Natural killer cell (primary cell): ENCODE results near the gene PRR12. TPM values are rescaled to one million over a fixed set of nuclear protein-coding genes. Genes with fewer than 3 reads are reported as not detected.

Source experiments
- ATAC-seq, 3 donors: fragments of 150-1000 bp in 2 of 3; fragments of 200-7000 bp in 1 of 3; cut with Tn5 transposase; 1 replicate in 1 of 3; 2 replicates in 2 of 3; pipeline ENCODE4 v1.10.0; 2021; ENCODE audit warnings: mild to moderate bottlenecking in 2 of 3, moderate library complexity in 2 of 3
- DNase-seq, 2 donors: peaks; one replicate each; pipeline versions ENCODE4 v3.0.0 to v3.0.0-alpha.2; 2013 to 2021; ENCODE audit warnings: mixed read lengths in 1 of 2
- H3K27ac ChIP-seq: one replicate; pipeline ENCODE4 v1.5.1; 2013; ENCODE audit warnings: mild to moderate bottlenecking, low read length
- H3K27me3 ChIP-seq: one replicate; pipeline ENCODE4 v1.6.1; 2013; ENCODE audit warnings: low read length; ENCODE audit not compliant: control insufficient read depth, insufficient read depth
- H3K36me3 ChIP-seq: one replicate; pipeline ENCODE4 v1.6.1; 2013; ENCODE audit warnings: low read length; ENCODE audit not compliant: control insufficient read depth, insufficient read depth
- H3K4me1 ChIP-seq: one replicate; pipeline ENCODE4 v1.6.1; 2013; ENCODE audit warnings: low read length; ENCODE audit not compliant: control insufficient read depth, insufficient read depth
- H3K4me3 ChIP-seq: one replicate; pipeline ENCODE4 v1.5.1; 2013; ENCODE audit warnings: low read length
- H3K9me3 ChIP-seq: one replicate; pipeline ENCODE4 v1.6.1; 2013; ENCODE audit warnings: low read length; ENCODE audit not compliant: control insufficient read depth, insufficient read depth
- H3K27ac Mint-ChIP-seq, 2 donors: one replicate each; pipeline ENCODE4 v1.8.0; 2022; ENCODE audit warnings: mild to moderate bottlenecking in 2 of 2, mixed read lengths in 2 of 2, moderate library complexity in 1 of 2
- H3K27me3 Mint-ChIP-seq, 2 donors: one replicate each; pipeline ENCODE4 v1.8.0; 2022; ENCODE audit warnings: low read depth in 2 of 2, mixed read lengths in 2 of 2
- H3K36me3 Mint-ChIP-seq: one replicate; pipeline ENCODE4 v1.8.0; 2022; ENCODE audit warnings: mixed read lengths
- H3K4me1 Mint-ChIP-seq, 2 donors: one replicate each; pipeline ENCODE4 v1.8.0; 2022; ENCODE audit warnings: mixed read lengths in 2 of 2
- H3K4me3 Mint-ChIP-seq: one replicate; pipeline ENCODE4 v1.8.0; 2022; ENCODE audit warnings: mild to moderate bottlenecking, moderate library complexity, mixed read lengths
- H3K9me3 Mint-ChIP-seq, 2 donors: one replicate each; pipeline ENCODE4 v1.8.0; 2022; ENCODE audit warnings: mixed read lengths in 2 of 2
- WGBS: methylation state at CpG from one replicate; pipeline ENCODE4 v1.1.7; 2013; ENCODE audit warnings: missing lambda C conversion rate; ENCODE audit not compliant: insufficient coverage; 5-methylcytosine and 5-hydroxymethylcytosine counted together
- intact Hi-C: fragments of 100-400 bp; cut with micrococcal nuclease; formaldehyde crosslinking; loops from one replicate; pipeline ENCODE4 v1.14.2; 2022
- total RNA-seq, 4 donors: library from RNA; stranded (reverse); fragments of 120-200 nt in 1 of 4; gene quantifications; one replicate each; pipeline versions ENCODE4 v1.2.3 to v1.2.4, GENCODE V29; 2013 to 2022
- TF ChIP-seq, protein P1 (sequence below): fragments of 200-600 bp; IDR thresholded peaks from one replicate; pipeline ENCODE4 v1.8.0; 2022; ENCODE audit warnings: antibody characterized with exemption

PRR12 gene
- total RNA-seq, 3 donors from 2014 or later (not counting 1 experiment from before 2014, with no cell fraction given) = 51.1 to 62.1 (median 56.0) TPM

DNA sequence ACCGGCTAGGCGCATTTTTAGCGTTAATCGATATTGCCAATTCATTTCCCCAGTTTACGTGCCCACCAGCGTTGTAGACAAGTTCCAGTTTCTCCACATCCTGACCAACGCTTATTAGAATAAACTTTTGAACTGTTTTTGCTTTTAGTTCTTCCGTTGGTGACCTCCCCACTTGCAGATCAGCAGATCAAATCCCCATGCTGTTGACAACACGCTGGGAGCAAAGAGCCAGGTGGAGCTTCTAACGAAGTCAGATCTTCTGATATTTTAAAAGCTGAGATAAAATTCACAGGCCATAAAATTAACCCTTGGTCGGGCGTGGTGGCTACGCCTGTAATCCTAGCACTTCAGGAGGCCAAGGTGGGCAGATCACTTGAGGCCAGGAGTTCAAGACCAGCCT lies 41.9 kb upstream of the PRR12 start:
- H3K9me3 ChIP-seq = no peaks in the 10 kb centered on the region
- H3K27ac Mint-ChIP-seq = no peak overlapping the region
- no peak overlapping the region for H3K4me3 Mint-ChIP-seq
- H3K9me3 Mint-ChIP-seq = no peaks in the 10 kb centered on the region
- DNase-seq (peak in 1 of 2 donors; percentile 35), ATAC-seq (no peak)
- no peaks in the 10 kb centered on the region for H3K36me3 ChIP-seq
- no peak overlapping the region for H3K27ac ChIP-seq
- peaks cover 13 to 22% of the 10 kb centered on the region in 2 donors for H3K4me1 Mint-ChIP-seq
- peaks cover 25% of the 10 kb centered on the region for H3K4me1 ChIP-seq
- intact Hi-C loops = no loop called here
- TF ChIP-seq, protein P1, sequence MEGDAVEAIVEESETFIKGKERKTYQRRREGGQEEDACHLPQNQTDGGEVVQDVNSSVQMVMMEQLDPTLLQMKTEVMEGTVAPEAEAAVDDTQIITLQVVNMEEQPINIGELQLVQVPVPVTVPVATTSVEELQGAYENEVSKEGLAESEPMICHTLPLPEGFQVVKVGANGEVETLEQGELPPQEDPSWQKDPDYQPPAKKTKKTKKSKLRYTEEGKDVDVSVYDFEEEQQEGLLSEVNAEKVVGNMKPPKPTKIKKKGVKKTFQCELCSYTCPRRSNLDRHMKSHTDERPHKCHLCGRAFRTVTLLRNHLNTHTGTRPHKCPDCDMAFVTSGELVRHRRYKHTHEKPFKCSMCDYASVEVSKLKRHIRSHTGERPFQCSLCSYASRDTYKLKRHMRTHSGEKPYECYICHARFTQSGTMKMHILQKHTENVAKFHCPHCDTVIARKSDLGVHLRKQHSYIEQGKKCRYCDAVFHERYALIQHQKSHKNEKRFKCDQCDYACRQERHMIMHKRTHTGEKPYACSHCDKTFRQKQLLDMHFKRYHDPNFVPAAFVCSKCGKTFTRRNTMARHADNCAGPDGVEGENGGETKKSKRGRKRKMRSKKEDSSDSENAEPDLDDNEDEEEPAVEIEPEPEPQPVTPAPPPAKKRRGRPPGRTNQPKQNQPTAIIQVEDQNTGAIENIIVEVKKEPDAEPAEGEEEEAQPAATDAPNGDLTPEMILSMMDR = no peak
- H3K4me3 ChIP-seq = no peak overlapping the region
- peaks cover 0 to 2% of the 10 kb centered on the region in 2 donors for H3K27me3 Mint-ChIP-seq
- 47% methylated on average over 13 of the region's 13 CpGs for WGBS
- no peaks in the 10 kb centered on the region for H3K27me3 ChIP-seq
- H3K36me3 Mint-ChIP-seq = no peaks in the 10 kb centered on the region

DNA sequence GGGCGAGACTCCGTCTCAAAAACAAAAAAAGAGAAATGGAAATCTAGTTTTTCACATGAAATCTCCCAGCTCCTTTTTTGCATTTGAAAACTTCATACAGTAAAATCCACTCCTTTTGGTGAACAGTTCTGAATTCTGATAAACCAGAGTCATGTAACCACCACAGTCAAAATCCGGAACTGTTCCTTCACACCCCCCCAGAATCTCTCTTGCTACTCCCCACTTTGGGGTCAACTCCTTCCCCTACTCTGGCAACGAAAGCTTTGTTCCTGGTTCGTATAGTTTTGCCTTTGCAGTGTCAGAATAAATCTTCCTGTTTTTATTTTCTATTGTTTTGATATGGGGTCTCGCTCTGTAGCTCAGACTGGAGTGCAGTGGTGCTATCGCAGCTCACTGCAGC lies 39.5 kb upstream of the PRR12 start:
- Histone ChIP-seq H3K27ac (no peak overlapping the region), H3K9me3 (no peaks in the 10 kb centered on the region), H3K4me3 (no peak overlapping the region), H3K4me1 (peaks cover 41% of the 10 kb centered on the region), H3K36me3 (peaks cover 9% of the 10 kb centered on the region), H3K27me3 (no peaks in the 10 kb centered on the region)
- no peaks in the 10 kb centered on the region for H3K36me3 Mint-ChIP-seq
- H3K4me3 Mint-ChIP-seq = no peak overlapping the region
- no peak overlapping the region for H3K27ac Mint-ChIP-seq
- peaks cover 21 to 33% of the 10 kb centered on the region in 2 donors for H3K4me1 Mint-ChIP-seq
- 95% methylated on average over 3 of the region's 7 CpGs for WGBS
- H3K9me3 Mint-ChIP-seq = no peaks in the 10 kb centered on the region
- intact Hi-C loops = no loop called here
- H3K27me3 Mint-ChIP-seq = no peaks in the 10 kb centered on the region
- TF ChIP-seq, protein P1 = no peak
- DNase-seq (no peak), ATAC-seq (no peak)

DNA sequence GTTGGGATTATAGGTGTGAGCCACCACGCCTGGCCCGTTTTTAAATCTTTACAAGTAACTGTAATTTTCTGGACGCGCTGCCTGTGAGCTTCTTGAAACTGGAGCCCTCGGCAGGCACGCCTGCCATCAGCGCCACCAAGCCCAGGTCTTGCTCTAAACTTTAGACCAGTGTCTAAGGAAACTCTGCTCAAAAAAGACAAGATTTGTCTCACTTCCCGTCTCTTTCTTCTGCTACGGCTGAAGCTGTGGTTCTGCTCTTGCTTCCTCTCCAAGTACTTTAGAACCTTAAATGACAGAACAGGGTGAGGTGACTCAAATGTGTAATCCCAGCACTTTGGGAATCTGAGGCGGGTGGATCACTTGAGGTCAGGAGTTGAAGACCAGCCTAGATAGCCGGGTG lies 38.2 kb upstream of the PRR12 start:
- Histone ChIP-seq H3K36me3 (peaks cover 20% of the 10 kb centered on the region), H3K4me3 (no peak overlapping the region), H3K27me3 (no peaks in the 10 kb centered on the region), H3K27ac (peak overlapping the region; percentile 3), H3K9me3 (no peaks in the 10 kb centered on the region), H3K4me1 (peaks cover 43% of the 10 kb centered on the region)
- intact Hi-C loops = no loop called here
- Mint-ChIP-seq H3K4me3 (peak overlapping the region; percentile 50), H3K27me3 (no peaks in the 10 kb centered on the region), H3K27ac (peak overlapping the region; percentile 57 to 86), H3K4me1 (peaks cover 16 to 28% of the 10 kb centered on the region in 2 donors), H3K36me3 (no peaks in the 10 kb centered on the region), H3K9me3 (no peaks in the 10 kb centered on the region)
- DNase-seq (peak in 1 of 2 donors; percentile 75), ATAC-seq (no peak)
- TF ChIP-seq, protein P1 = no peak
- WGBS = 74% methylated on average over 11 of the region's 11 CpGs
